Fibroblast of peridontal ligament (primary cell): ENCODE measurements around the gene R3HCC1L.

ENCODE experiments used
- DNase-seq: peaks from one replicate; pipeline ENCODE4 v3.0.0-alpha.2; 2010; ENCODE audit errors: extremely low read depth

Gene R3HCC1L

DNA sequence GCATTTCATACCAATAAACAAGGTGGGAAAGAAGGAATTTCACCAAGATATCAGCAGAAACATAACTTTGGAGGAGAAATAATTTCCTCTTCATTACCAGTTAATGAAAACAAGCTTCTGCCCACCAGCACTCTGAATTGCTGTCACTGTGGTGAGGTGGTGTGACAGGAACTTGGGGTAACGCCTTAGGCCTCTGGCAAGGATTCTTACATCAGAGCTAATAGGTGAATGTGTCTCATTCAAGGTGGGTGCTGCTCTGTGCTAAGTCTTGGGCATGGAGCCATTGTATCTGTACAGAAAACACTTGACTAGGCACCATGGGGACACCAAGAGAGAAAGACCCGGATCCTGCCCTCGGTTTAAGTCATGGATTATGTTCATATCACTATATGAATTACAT lies 141.9 kb downstream of the R3HCC1L start:
- no peak for DNase-seq

GRCh38 chr10:98285416-98285815 lies 151.0 kb downstream of the R3HCC1L start:
- no peak for DNase-seq

GRCh38 chr10:98286419-98286818 lies 152.0 kb downstream of the R3HCC1L start:
- DNase-seq = no peak

GRCh38 chr10:98287321-98287720 lies 152.9 kb downstream of the R3HCC1L start:
- DNase-seq = no peak

DNA sequence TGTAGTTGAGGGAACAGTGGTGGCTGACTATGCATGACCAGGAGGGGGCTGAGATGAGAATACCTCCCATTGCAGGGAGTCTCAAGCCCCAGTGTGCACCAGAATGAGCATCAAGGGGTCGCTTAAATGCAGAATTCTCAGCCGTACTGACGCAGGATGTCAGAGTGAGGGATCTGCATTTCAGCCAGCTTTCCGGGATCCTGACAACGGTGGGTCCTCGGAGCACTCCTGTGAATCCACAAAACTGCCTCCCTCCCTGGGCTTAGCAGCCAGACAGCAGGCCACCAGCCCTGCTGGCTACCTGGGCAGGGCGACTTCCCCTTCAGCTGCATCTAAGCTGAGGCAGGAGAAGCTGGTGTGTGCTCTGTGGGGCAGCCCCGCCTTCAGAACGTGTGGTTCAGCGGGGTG lies 155.3 kb downstream of the R3HCC1L start:
- no peak for DNase-seq

DNA sequence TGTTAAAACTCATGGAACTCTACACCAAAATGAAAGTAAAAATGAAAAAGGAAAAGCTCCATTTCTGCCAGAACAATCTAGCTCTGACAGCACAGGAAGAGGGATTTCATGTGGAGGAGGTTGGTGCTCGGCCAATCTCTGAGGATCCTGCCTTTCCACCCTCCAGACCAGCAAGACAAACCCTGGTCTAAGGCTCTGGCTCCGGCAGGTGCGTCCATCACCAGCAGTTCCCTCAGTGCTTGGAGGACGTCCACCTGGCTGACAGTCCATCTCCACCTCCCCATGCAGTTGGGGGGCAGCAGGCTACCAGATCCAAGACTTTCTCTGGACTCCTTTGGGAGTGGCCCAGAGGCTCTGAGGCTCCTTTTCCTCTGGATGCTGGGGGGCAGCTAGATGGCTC lies 158.5 kb downstream of the R3HCC1L start:
- no peak for DNase-seq

GRCh38 chr10:98293550-98294269 lies 159.3 kb downstream of the R3HCC1L start:
- no peak for DNase-seq

GRCh38 chr10:98294270-98294627 lies 159.8 kb downstream of the R3HCC1L start:
- DNase-seq = no peak
